ENCODE results near the gene MAFG. TPM values are rescaled to one million over a fixed set of nuclear protein-coding genes. Genes with fewer than 3 reads are reported as not detected.

The MAFG gene
- total and polyA plus RNA-seq, 9 of the 15 experiments (the other 6 are each of a cell fraction or from before 2014, with no cell fraction given), result 1.1 to 58.1 (median 24.9) TPM

- TF ChIP-seq FOXP4 (CRISPR knock-in tag; IDR thresholded peaks at IDR 0.05; ENCODE audit: borderline replicate concordance), result peak; percentile 25; the same call in 1 of the 2 replicates
- TF ChIP-seq SNIP1 (IDR thresholded peaks at IDR 0.05; ENCODE audit: low read depth), result no peak
- TF ChIP-seq GABPB2 (CRISPR knock-in tag; conservative IDR thresholded peaks at IDR 0.05), result no peak
- no peak for TF ChIP-seq DACH1 (IDR thresholded peaks at IDR 0.05; ENCODE audit: partially characterized antibody)
- peak in 1 of 2 experiments; percentile 87; a peak in 2 of 4 replicates for TF ChIP-seq FOXA3 (CRISPR knock-in tag; conservative IDR thresholded peaks at IDR 0.05 in 1 of 2, IDR thresholded peaks at IDR 0.05 in 1 of 2)
- no peak for TF ChIP-seq SOX6 (IDR thresholded peaks at IDR 0.05)
- TF ChIP-seq ZNF232 (CRISPR knock-in tag; IDR thresholded peaks at IDR 0.05), result peak; percentile 13
- no peak for TF ChIP-seq DEAF1 (CRISPR knock-in tag; IDR thresholded peaks at IDR 0.05)
- no peak for TF ChIP-seq MCM5 (IDR thresholded peaks at IDR 0.05; ENCODE audit: low read depth)
- no peak for TF ChIP-seq CBFA2T2 (conservative IDR thresholded peaks at IDR 0.05)
- no peak for TF ChIP-seq ZNF398 (CRISPR knock-in tag; IDR thresholded peaks at IDR 0.05)
- TF ChIP-seq NFXL1 (CRISPR knock-in tag; IDR thresholded peaks at IDR 0.05), result no peak
- peak; percentile 49; the same call in 1 of the 2 replicates for TF ChIP-seq DMBX1 (CRISPR knock-in tag; IDR thresholded peaks at IDR 0.05; ENCODE audit: borderline replicate concordance)
- TF ChIP-seq PTRF (tag; IDR thresholded peaks at IDR 0.05), result no peak
- TF ChIP-seq TFE3 (CRISPR knock-in tag; IDR thresholded peaks at IDR 0.05), result peak; percentile 97
- no peak for TF ChIP-seq NCOA4 (IDR thresholded peaks at IDR 0.05; ENCODE audit: partially characterized antibody)
- 0 out of 2 replicates have a peak, but pooled peaks have one; percentile 18 for TF ChIP-seq MTA2 (IDR thresholded peaks at IDR 0.05; ENCODE audit: low read depth)
- peak; percentile 22 for TF ChIP-seq SMAD1 (IDR thresholded peaks at IDR 0.05; ENCODE audit: low read depth, low read length, partially characterized antibody)
- TF ChIP-seq EP400 (IDR thresholded peaks at IDR 0.05), result peak; percentile 98
- no peak for TF ChIP-seq WHSC1 (IDR thresholded peaks at IDR 0.05; ENCODE audit: low read length)
- TF ChIP-seq SMARCB1 (IDR thresholded peaks at IDR 0.05; ENCODE audit: insufficient read length, low read depth), result no peak
- TF ChIP-seq ZNF311 (CRISPR knock-in tag; IDR thresholded peaks at IDR 0.05), result no peak
Measured at GRCh38 chr17:81871387-81872230, 55.9 kb downstream of the MAFG start (continued).
